Ovary (tissue), 9 donors: ENCODE results near the gene TMEM134. TPM values are rescaled to one million over a fixed set of nuclear protein-coding genes. Genes with fewer than 3 reads are reported as not detected.

Experiments used
- DNase-seq, 5 donors: peaks; one replicate each; pipeline ENCODE4 v3.0.0-alpha.2; 2019 to 2020
- H3K27ac ChIP-seq, 2 donors: fragments of 200-600 bp; one replicate each; pipeline versions ENCODE4 v1.5.1 to v1.8.0; 2019 to 2022
- H3K27me3 ChIP-seq: fragments of 200-600 bp; one replicate; pipeline ENCODE4 v1.8.0; 2022
- H3K36me3 ChIP-seq: fragments of 200-600 bp; sonication (generic); one replicate; pipeline ENCODE4 v1.5.1; 2019
- H3K4me1 ChIP-seq: one replicate; pipeline ENCODE4 v1.8.1; 2013; ENCODE audit warnings: mild to moderate bottlenecking, moderate library complexity; ENCODE audit not compliant: insufficient read depth
- H3K4me3 ChIP-seq: fragments of 200-600 bp; sonication (generic); one replicate; pipeline ENCODE4 v1.5.1; 2017
- H3K9me3 ChIP-seq, 2 donors: fragments of 200-600 bp in 1 of 2; sonication (generic) in 1 of 2; one replicate each; pipeline versions ENCODE4 v1.5.1 to v1.8.1; 2013 to 2019; ENCODE audit warnings: mild to moderate bottlenecking in 1 of 2, moderate library complexity in 1 of 2
- EP300 ChIP-seq: sonication (generic); formaldehyde crosslinking; IDR thresholded peaks from one replicate; pipeline ENCODE4 v1.6.1; 2017; ENCODE audit warnings: antibody characterized with exemption
- POLR2A ChIP-seq: fragments of 450-650 bp; IDR thresholded peaks from one replicate; pipeline ENCODE4 v1.6.1; 2017; ENCODE audit warnings: antibody characterized with exemption, mild to moderate bottlenecking, moderate library complexity
- WGBS, 3 donors: extraction: QIAGEN DNeasy Blood & Tissue Kit in 1 of 3; methylation state at CpG; one replicate each; pipeline versions ENCODE4 v1.1.5 to v1.1.7; 2013 to 2017; 5-methylcytosine and 5-hydroxymethylcytosine counted together
- intact Hi-C, 4 donors: fragments of 100-400 bp; cut with DNase I; formaldehyde crosslinking; loops; one replicate each; pipeline versions ENCODE4 v1.11.0 to v1.15.1; 2022 to 2023
- polyA plus RNA-seq, 2 donors: library from polyadenylated mRNA; stranded (reverse); fragments of 200-250 nt in 1 of 2; fragments of 350-450 nt in 1 of 2; fragmentation: Illumina TruSeq in 1 of 2; extraction: RNeasy Lipid Tissue Mini Kit (QIAGEN cat#74804) in 1 of 2; gene quantifications; one replicate each; pipeline ENCODE4 v1.2.3, GENCODE V29; 2013 to 2014
- total RNA-seq, 7 donors: library from RNA; depleted of rRNA in 2 of 7; stranded (reverse); fragments of >200 nt in 2 of 7; fragmentation: NEBNext Ultra II Directional in 3 of 7; extraction: Animal tissue kit (Norgen Biotek cat#: 25700) in 3 of 7; gene quantifications; one replicate each; pipeline versions ENCODE4 v1.1.0 to v1.2.4, GENCODE V29; 2016 to 2023
- TF ChIP-seq, protein P1 (sequence below), 3 donors: fragments of 450-650 bp in 2 of 3; fragments of 200-600 bp in 1 of 3; IDR thresholded peaks; one replicate each; pipeline versions ENCODE4 v1.5.1 to v1.8.0; 2016 to 2022; ENCODE audit warnings: antibody characterized with exemption in 3 of 3, mild to moderate bottlenecking in 1 of 3
- donor health status: DM: no; HTN: no; CAD: no; lungs with moderate emphysema.
- donor health status: DM: no; HTN: no; CAD: no.
- donor health status: Bipolar disorder and iron deficiency.
- donor health status: DM: yes; HTN: yes; CAD: no.
- donor health status: DM: no; HTN: no; CAD: no.
- donor health status: DM: yes; HTN: yes; CAD: no.

The TMEM134 gene
- total and polyA plus RNA-seq, 9 donors = 2.7 to 69.8 (median 44.3) TPM

DNA sequence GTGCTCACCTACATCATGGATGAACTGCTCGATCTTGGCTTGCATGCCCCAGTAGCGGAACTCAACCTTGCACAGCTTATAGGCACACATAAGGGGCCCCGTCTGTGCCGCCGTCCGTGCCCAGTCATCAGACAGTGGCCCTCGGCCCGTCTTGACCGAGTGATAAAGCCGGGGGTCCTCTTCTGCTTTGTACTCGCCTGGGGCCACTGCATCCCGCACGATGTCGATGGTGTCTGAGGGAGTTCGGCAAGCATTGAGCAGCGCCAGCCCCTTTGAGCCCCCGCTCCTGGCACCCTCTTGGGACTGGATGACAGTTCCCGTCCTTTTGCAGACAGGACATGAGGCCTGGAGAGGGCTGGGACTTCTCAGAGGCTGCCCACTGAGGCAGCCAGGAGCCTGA, 32.8 kb upstream of the TMEM134 start:
- H3K9me3 ChIP-seq = no peaks in the 10 kb centered on the region
- TF ChIP-seq, protein P1, sequence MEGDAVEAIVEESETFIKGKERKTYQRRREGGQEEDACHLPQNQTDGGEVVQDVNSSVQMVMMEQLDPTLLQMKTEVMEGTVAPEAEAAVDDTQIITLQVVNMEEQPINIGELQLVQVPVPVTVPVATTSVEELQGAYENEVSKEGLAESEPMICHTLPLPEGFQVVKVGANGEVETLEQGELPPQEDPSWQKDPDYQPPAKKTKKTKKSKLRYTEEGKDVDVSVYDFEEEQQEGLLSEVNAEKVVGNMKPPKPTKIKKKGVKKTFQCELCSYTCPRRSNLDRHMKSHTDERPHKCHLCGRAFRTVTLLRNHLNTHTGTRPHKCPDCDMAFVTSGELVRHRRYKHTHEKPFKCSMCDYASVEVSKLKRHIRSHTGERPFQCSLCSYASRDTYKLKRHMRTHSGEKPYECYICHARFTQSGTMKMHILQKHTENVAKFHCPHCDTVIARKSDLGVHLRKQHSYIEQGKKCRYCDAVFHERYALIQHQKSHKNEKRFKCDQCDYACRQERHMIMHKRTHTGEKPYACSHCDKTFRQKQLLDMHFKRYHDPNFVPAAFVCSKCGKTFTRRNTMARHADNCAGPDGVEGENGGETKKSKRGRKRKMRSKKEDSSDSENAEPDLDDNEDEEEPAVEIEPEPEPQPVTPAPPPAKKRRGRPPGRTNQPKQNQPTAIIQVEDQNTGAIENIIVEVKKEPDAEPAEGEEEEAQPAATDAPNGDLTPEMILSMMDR (IDR thresholded peaks at IDR 0.05) = no peak
- intact Hi-C loops = loop anchor here in 3 of 4 donors (5.0 to 10.0 kb wide), 3 partner anchors 57 to 145 kb away; partner anchors contain the start of genes CORO1B (in 1 of the 3), PPP1CA (in 1 of the 3) and TBC1D10C (in 1 of the 3)
- no peak overlapping the region for H3K27ac ChIP-seq
- DNase-seq = no peak
- 94 to 98% (median 95%) methylated on average over 18 of the region's 18 CpGs for WGBS, 3 donors
- H3K36me3 ChIP-seq = no peaks in the 10 kb centered on the region
- H3K4me3 ChIP-seq = no peak overlapping the region
- peaks cover 10% of the 10 kb centered on the region for H3K4me1 ChIP-seq
- H3K27me3 ChIP-seq = no peaks in the 10 kb centered on the region

DNA sequence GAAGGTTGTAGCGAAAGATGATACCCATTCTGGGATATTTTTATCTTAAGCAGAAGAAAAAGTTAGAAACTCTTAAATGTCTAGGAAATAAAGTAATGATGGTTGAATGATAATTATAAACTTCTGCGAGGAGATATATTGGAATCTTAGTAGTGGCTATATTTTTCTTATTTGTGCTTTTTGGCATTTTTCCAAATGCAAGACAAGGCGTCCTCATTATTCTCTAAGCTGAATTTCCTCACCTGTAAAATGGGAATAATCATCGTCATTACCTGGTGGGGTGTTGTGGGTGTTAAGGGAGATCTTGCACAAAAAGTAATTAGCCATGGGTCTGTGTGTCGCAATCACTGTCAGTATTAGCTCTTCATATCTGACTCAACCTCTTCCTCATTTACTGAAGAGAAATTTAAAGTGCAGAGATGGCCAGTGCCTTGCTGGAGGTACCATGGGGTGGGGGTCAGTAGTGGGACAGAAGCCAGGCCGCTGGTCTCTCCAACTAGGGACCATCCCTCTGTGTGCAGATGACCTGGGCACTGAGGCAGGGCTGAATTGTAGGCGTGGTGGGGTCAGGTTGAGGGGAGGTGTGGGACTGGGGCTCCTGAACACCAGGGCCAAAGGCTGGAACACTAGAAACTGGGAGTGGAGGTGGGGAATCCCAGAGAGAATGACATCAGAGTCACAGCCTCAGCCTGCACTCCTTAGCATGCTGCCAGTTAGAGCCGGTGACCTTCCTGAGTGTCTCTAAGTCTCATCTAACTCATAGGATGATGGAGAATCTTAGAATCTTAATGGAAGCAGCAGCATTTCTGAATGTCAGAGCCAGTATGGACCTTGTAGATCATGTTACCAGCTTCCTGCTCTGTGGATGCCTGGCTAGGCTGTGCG, 32.0 kb upstream of the TMEM134 start:
- no peak overlapping the region for H3K4me3 ChIP-seq
- DNase-seq = no peak
- H3K9me3 ChIP-seq = no peaks in the 10 kb centered on the region
- H3K27ac ChIP-seq = no peak overlapping the region
- H3K27me3 ChIP-seq = no peaks in the 10 kb centered on the region
- H3K4me1 ChIP-seq = peaks cover 10% of the 10 kb centered on the region
- intact Hi-C loops = loop anchor here in 3 of 4 donors (5.0 to 10.0 kb wide), 3 partner anchors 56 to 144 kb away; partner anchors contain the start of genes CORO1B (in 1 of the 3), PPP1CA (in 1 of the 3) and TBC1D10C (in 1 of the 3)
- H3K36me3 ChIP-seq = no peaks in the 10 kb centered on the region
- 92 to 94% (median 93%) methylated on average over 9 of the region's 9 CpGs for WGBS, 3 donors
- TF ChIP-seq POLR2A (no peak), EP300 (no peak)
- TF ChIP-seq, protein P1 (IDR thresholded peaks at IDR 0.05) = no peak

DNA sequence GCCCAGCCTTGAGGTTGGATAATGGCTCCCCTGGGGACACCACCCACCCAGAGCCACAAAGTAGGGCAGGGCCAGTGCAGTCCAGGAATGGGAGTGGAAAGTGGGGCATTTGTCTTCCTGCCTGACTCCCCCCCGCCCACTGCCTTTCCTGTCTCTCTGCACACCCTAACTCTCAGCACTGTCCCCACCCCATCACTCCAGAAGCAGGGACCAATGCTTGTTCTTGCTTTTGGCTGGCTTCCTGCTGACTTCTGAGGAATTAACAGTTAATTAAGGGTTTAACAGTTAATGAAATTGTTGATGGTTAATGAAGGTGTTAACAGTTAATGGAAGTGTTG, 31.4 kb upstream of the TMEM134 start:
- WGBS, 3 donors = 97 to 100% (median 100%) methylated on average over 1 of the region's 1 CpG
- Histone ChIP-seq H3K27me3 (no peaks in the 10 kb centered on the region), H3K4me1 (peaks cover 5% of the 10 kb centered on the region), H3K27ac (no peak overlapping the region), H3K4me3 (no peak overlapping the region), H3K9me3 (no peaks in the 10 kb centered on the region), H3K36me3 (no peaks in the 10 kb centered on the region)
- DNase-seq = no peak
- intact Hi-C loops = loop anchor here in 3 of 4 donors (5.0 to 10.0 kb wide), 3 partner anchors 56 to 143 kb away; partner anchors contain the start of genes CORO1B (in 1 of the 3), PPP1CA (in 1 of the 3) and TBC1D10C (in 1 of the 3)
- TF ChIP-seq EP300 = no peak
- no peak for TF ChIP-seq POLR2A

DNA sequence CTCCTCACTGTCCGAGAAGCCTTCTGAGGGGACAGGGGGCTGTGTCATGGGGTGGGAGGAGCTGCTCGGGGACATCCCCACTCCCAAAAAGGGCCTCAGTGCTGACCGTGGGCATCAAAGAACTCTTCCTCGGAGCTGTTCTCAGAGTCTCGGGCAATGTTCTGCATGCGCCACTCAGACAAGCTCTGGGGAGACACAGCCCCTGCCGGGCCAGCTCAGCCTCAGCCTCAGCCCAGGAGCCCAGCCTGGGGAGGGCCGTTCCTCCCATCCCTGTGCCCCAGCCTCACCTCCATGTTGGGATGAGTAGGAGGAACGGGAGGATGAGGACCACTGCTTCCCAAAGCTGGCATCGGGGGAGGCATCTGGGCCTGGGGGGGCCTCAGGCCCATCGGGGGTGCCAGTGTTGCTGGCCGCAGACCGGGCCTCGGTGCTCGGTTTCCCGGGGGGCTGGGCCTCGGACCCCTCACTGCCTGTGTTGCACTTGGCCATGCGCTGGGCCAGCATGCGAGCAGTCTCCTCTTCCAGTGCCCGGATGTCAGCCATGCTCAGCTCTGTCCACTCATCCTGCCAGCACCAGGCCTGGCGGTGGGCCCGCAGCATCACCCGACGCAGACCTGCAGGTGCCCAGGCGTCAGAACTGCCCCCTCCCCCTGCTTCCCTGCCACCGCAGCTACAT, 30.9 kb upstream of the TMEM134 start:
- 93 to 96% (median 94%) methylated on average over 23 to 26 of the region's 26 CpGs for WGBS, 3 donors
- peak in 1 of 5 donors; percentile 27 for DNase-seq
- no peaks in the 10 kb centered on the region for H3K36me3 ChIP-seq
- H3K9me3 ChIP-seq = no peaks in the 10 kb centered on the region
- H3K4me1 ChIP-seq = peaks cover 5% of the 10 kb centered on the region
- TF ChIP-seq EP300 (no peak), POLR2A (no peak)
- TF ChIP-seq, protein P1 (IDR thresholded peaks at IDR 0.05) = no peak
- H3K27me3 ChIP-seq = no peaks in the 10 kb centered on the region
- H3K4me3 ChIP-seq = no peak overlapping the region
- intact Hi-C loops = loop anchor here in 3 of 4 donors (5.0 to 10.0 kb wide), 3 partner anchors 55 to 143 kb away; partner anchors contain the start of genes CORO1B (in 1 of the 3), PPP1CA (in 1 of the 3) and TBC1D10C (in 1 of the 3)
- no peak overlapping the region for H3K27ac ChIP-seq
